ENCODE data around the gene PCDH15.

DNA sequence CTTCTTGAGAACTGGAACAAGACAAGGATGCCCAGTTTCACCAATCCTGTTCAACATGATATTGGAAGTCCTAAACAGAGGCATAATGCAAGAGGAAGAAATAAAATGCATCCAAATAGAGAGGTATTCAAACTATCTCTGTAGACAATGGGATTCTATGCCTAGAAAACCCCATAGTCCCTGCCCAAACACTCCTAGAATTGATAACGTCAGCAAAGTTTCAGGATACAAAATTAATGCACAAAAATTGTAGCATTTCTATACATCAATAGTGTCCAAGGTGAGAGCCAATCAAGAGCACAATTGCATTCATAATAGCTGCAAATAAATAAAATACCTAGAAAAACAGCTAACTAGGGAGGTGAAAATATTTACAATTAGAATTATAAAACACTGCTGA is 72.5 kb downstream of the PCDH15 start:
- TF ChIP-seq, protein P1, sequence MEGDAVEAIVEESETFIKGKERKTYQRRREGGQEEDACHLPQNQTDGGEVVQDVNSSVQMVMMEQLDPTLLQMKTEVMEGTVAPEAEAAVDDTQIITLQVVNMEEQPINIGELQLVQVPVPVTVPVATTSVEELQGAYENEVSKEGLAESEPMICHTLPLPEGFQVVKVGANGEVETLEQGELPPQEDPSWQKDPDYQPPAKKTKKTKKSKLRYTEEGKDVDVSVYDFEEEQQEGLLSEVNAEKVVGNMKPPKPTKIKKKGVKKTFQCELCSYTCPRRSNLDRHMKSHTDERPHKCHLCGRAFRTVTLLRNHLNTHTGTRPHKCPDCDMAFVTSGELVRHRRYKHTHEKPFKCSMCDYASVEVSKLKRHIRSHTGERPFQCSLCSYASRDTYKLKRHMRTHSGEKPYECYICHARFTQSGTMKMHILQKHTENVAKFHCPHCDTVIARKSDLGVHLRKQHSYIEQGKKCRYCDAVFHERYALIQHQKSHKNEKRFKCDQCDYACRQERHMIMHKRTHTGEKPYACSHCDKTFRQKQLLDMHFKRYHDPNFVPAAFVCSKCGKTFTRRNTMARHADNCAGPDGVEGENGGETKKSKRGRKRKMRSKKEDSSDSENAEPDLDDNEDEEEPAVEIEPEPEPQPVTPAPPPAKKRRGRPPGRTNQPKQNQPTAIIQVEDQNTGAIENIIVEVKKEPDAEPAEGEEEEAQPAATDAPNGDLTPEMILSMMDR (IDR thresholded peaks at IDR 0.05): no peak
- TF ChIP-seq POLR2A (IDR thresholded peaks at IDR 0.05) (no peak), POLR2AphosphoS5 (IDR thresholded peaks at IDR 0.05; ENCODE audit: insufficient read depth in 1 of 2, low read depth in 1 of 2) (no peak)
